ENCODE data around the gene ETFA. TPM values are rescaled to one million over a fixed set of nuclear protein-coding genes. Genes with fewer than 3 reads are reported as not detected.

Gene ETFA
- polyA plus RNA-seq, 2 of the 4 experiments (the other 2 are of a cell fraction), result 243 to 412 TPM

- no peak for TF ChIP-seq JUN (IDR thresholded peaks at IDR 0.05)
- TF ChIP-seq FOSL2 (IDR thresholded peaks at IDR 0.05), result no peak
- no peak for TF ChIP-seq FOSL2 (CRISPR knock-in tag; IDR thresholded peaks at IDR 0.05)
- TF ChIP-seq POLR2A (IDR thresholded peaks at IDR 0.05; ENCODE audit: low read length), result no peak
- no peak for TF ChIP-seq BHLHE40 (IDR thresholded peaks at IDR 0.05; ENCODE audit: low read depth, low read length)
- TF ChIP-seq CHD2 (IDR thresholded peaks at IDR 0.05; ENCODE audit: low read length, partially characterized antibody), result no peak
- TF ChIP-seq, protein P1, sequence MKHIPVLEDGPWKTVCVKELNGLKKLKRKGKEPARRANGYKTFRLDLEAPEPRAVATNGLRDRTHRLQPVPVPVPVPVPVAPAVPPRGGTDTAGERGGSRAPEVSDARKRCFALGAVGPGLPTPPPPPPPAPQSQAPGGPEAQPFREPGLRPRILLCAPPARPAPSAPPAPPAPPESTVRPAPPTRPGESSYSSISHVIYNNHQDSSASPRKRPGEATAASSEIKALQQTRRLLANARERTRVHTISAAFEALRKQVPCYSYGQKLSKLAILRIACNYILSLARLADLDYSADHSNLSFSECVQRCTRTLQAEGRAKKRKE (CRISPR knock-in tag; IDR thresholded peaks at IDR 0.05; ENCODE audit: low read depth), result no peak
- TF ChIP-seq POLR2AphosphoS2 (conservative IDR thresholded peaks at IDR 0.05; ENCODE audit: low read length), result no peak
- TF ChIP-seq HOXA7 (CRISPR knock-in tag; IDR thresholded peaks at IDR 0.05), result no peak
- TF ChIP-seq ZFP36 (IDR thresholded peaks at IDR 0.05; ENCODE audit: borderline replicate concordance, partially characterized antibody), result no peak
- TF ChIP-seq RCOR1 (IDR thresholded peaks at IDR 0.05; ENCODE audit: low read depth, low read length), result no peak
- TF ChIP-seq ZC3H11A (IDR thresholded peaks at IDR 0.05), result no peak
- TF ChIP-seq EP300 (IDR thresholded peaks at IDR 0.05), result no peak
- no peak for TF ChIP-seq ZSCAN20 (CRISPR knock-in tag; IDR thresholded peaks at IDR 0.05)
- TF ChIP-seq ELK1 (IDR thresholded peaks at IDR 0.05; ENCODE audit: low read depth, low read length), result no peak
- TF ChIP-seq RFX5 (IDR thresholded peaks at IDR 0.05), result no peak
- no peak for TF ChIP-seq PHF8 (IDR thresholded peaks at IDR 0.05; ENCODE audit: borderline replicate concordance, low read depth)
- TF ChIP-seq CEBPB (IDR thresholded peaks at IDR 0.05), result no peak
- no peak overlapping the region for H3K4me2 ChIP-seq
- no peak overlapping the region for H3K4me3 ChIP-seq
- H3K27ac ChIP-seq, result no peak overlapping the region
- no peak; a peak in 1 of 6 replicates for ATAC-seq
- no peak for FAIRE-seq
- 91% methylated on average over 59 of the region's 65 CpGs for WGBS (ENCODE audit: missing lambda C conversion rate)
- H3K9me3 ChIP-seq, result no peaks in the 10 kb centered on the region
- CTCF ChIA-PET, result interaction anchor here (1.9 to 3.0 kb wide), 3 partner anchors 12 to 111 kb away, joined by 6 to 11 read pairs (median 10); no protein-coding TSS in a partner anchor
- DNase-seq (ENCODE audit: low read depth in 1 of 2, low spot score in 1 of 2), result no peak
- POLR2A ChIA-PET, result interaction anchor here (1.0 to 2.3 kb wide), 2 partner anchors 9 to 10 kb away, joined by 4 to 16 read pairs; partner anchors contain the start of gene ISL2
- peaks cover 9% of the 10 kb centered on the region; the same call in 2 of the 3 replicates for H3K4me1 ChIP-seq
Measured at GRCh38 chr15:76345880-76346668, 34.8 kb upstream of the ETFA start.

- H3K9me3 ChIP-seq, result no peaks in the 10 kb centered on the region
- H3K27ac ChIP-seq, result no peak overlapping the region
- CTCF ChIA-PET, result interaction anchor here (0.6 to 3.0 kb wide), 4 partner anchors 11 to 884 kb away, joined by 3 to 11 read pairs (median 8); no protein-coding TSS in a partner anchor
- ATAC-seq (no peak), DNase-seq (ENCODE audit: low read depth in 1 of 2, low spot score in 1 of 2) (no peak), FAIRE-seq (no peak)
- 79% methylated on average over 7 of the region's 7 CpGs for WGBS (ENCODE audit: missing lambda C conversion rate)
- POLR2A ChIA-PET, result interaction anchor here (2.3 kb wide), 1 partner anchor 9 kb away, joined by 16 read pairs; the partner anchor contains the start of gene ISL2
- no peak overlapping the region for H3K4me2 ChIP-seq
- H3K4me3 ChIP-seq, result no peak overlapping the region
- H3K4me1 ChIP-seq, result peaks cover 9% of the 10 kb centered on the region; the same call in 2 of the 3 replicates
- TF ChIP-seq HDAC2 (IDR thresholded peaks at IDR 0.05) (no peak), FOXS1 (CRISPR knock-in tag; IDR thresholded peaks at IDR 0.05) (no peak), EHMT2 (IDR thresholded peaks at IDR 0.05; ENCODE audit: low read depth) (no peak), MAFK (IDR thresholded peaks at IDR 0.05; ENCODE audit: partially characterized antibody) (no peak), EHF (CRISPR knock-in tag; IDR thresholded peaks at IDR 0.05) (no peak)
Measured at GRCh38 chr15:76345583-76345879, 34.3 kb upstream of the ETFA start.

Data from A549 (cell line).